Trophoblast cell (in vitro differentiated cells and primary cell): ENCODE data around the gene MFSD6.

ENCODE experiments used
- DNase-seq, 2 donors: peaks; one replicate each; pipeline ENCODE4 v3.0.0-alpha.2; 2016
- H2AFZ ChIP-seq: 2 replicates; pipeline ENCODE4 v1.6.1; 2013; ENCODE audit warnings: low read length, moderate library complexity, mild to moderate bottlenecking; ENCODE audit not compliant: insufficient read depth, poor library complexity
- H2AK5ac ChIP-seq: 2 replicates; pipeline ENCODE4 v1.6.1; 2013; ENCODE audit warnings: mild to moderate bottlenecking, low read length
- H2BK120ac ChIP-seq: 2 replicates; pipeline ENCODE4 v1.6.1; 2013; ENCODE audit warnings: low read length, mild to moderate bottlenecking, moderate library complexity; ENCODE audit not compliant: insufficient read depth, poor library complexity
- H2BK12ac ChIP-seq: 2 replicates; pipeline ENCODE4 v1.6.1; 2013; ENCODE audit warnings: mild to moderate bottlenecking, low read length, moderate library complexity
- H2BK5ac ChIP-seq: 2 replicates; pipeline ENCODE4 v1.6.1; 2013; ENCODE audit warnings: low read length, low read depth, moderate library complexity, mild to moderate bottlenecking; ENCODE audit not compliant: poor library complexity
- H3K14ac ChIP-seq: 2 replicates; pipeline ENCODE4 v1.6.1; 2013; ENCODE audit warnings: mild to moderate bottlenecking, low read length
- H3K18ac ChIP-seq: 2 replicates; pipeline ENCODE4 v1.6.1; 2013; ENCODE audit warnings: mild to moderate bottlenecking, low read length
- H3K23ac ChIP-seq: 2 replicates; pipeline ENCODE4 v1.6.1; 2013; ENCODE audit warnings: low read length
- H3K27ac ChIP-seq: 2 replicates; pipeline ENCODE4 v1.5.1; 2013; ENCODE audit warnings: low read depth, mild to moderate bottlenecking, inconsistent platforms, low read length, moderate library complexity
- H3K27me3 ChIP-seq: 2 replicates; pipeline ENCODE4 v1.6.1; 2013; ENCODE audit warnings: inconsistent platforms, mild to moderate bottlenecking, low read length, moderate library complexity; ENCODE audit not compliant: insufficient read depth
- H3K36me3 ChIP-seq, 2 experiments: 1 replicate in 1 of 2; 2 replicates in 1 of 2; pipeline ENCODE4 v1.6.1; 2013; ENCODE audit warnings: low read length in 2 of 2, mild to moderate bottlenecking in 2 of 2, moderate library complexity in 1 of 2; ENCODE audit not compliant: insufficient read depth in 2 of 2, control insufficient read depth in 1 of 2
- H3K4ac ChIP-seq: 2 replicates; pipeline ENCODE4 v1.6.1; 2013; ENCODE audit warnings: low read depth, mild to moderate bottlenecking, low read length, moderate library complexity
- H3K4me1 ChIP-seq, 2 experiments: 1 replicate in 1 of 2; 2 replicates in 1 of 2; pipeline ENCODE4 v1.6.1; 2013; ENCODE audit warnings: low read length in 2 of 2, mild to moderate bottlenecking in 2 of 2, moderate library complexity in 1 of 2; ENCODE audit not compliant: insufficient read depth in 2 of 2, control insufficient read depth in 1 of 2
- H3K4me2 ChIP-seq: 2 replicates; pipeline ENCODE4 v1.6.1; 2013; ENCODE audit warnings: inconsistent platforms, mild to moderate bottlenecking, low read length, moderate library complexity
- H3K4me3 ChIP-seq: 2 replicates; pipeline ENCODE4 v1.5.1; 2013; ENCODE audit warnings: mild to moderate bottlenecking, low read depth, low read length, inconsistent platforms
- H3K79me1 ChIP-seq: one replicate; pipeline ENCODE4 v1.6.1; 2013; ENCODE audit warnings: low read length
- H3K79me2 ChIP-seq: 2 replicates; pipeline ENCODE4 v1.6.1; 2013; ENCODE audit warnings: low read length, mild to moderate bottlenecking; ENCODE audit not compliant: control insufficient read depth, insufficient read depth, poor library complexity
- H3K9ac ChIP-seq: 2 replicates; pipeline ENCODE4 v1.6.1; 2013; ENCODE audit warnings: mild to moderate bottlenecking, low read length
- H3K9me3 ChIP-seq: 2 replicates; pipeline ENCODE4 v1.6.1; 2013; ENCODE audit warnings: low read depth, mild to moderate bottlenecking, control low read depth, inconsistent platforms, low read length; ENCODE audit not compliant: insufficient read depth
- H4K12ac ChIP-seq: 2 replicates; pipeline ENCODE4 v1.6.1; 2013; ENCODE audit warnings: low read depth, mild to moderate bottlenecking, low read length, moderate library complexity
- H4K8ac ChIP-seq: 2 replicates; pipeline ENCODE4 v1.6.1; 2013; ENCODE audit warnings: low read depth, mild to moderate bottlenecking, low read length, moderate library complexity
- H4K91ac ChIP-seq: one replicate; pipeline ENCODE4 v1.6.1; 2013; ENCODE audit warnings: low read depth, mild to moderate bottlenecking, low read length, moderate library complexity
- WGBS: extraction: QIAGEN DNeasy Blood & Tissue Kit; methylation state at CpG from one replicate; pipeline ENCODE4 v1.1.7; 2013; ENCODE audit warnings: missing lambda C conversion rate; ENCODE audit not compliant: insufficient read length, insufficient coverage; ENCODE audit errors: extremely low coverage; 5-methylcytosine and 5-hydroxymethylcytosine counted together

Gene MFSD6

DNA sequence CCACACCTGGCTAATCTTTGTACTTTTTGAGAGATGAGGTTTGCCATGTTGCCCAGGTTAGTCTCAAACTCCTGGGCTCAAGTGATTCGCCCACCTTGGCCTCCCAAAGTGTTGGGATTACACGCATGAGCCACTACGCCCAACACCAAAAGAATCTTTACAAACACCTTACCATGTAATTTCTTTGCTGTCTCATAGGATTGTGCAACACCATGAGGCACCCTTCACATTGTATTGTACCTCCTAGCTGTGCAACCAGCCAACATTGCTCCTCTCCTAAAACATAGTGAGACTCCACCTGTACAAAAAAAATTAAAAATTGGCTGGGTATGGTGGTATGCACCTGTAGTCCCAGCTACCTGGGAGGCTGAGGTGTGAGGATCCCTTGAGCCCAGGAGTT is 3.1 kb upstream of the MFSD6 start:
- H4K12ac ChIP-seq = no peak overlapping the region
- no peak overlapping the region for H2BK5ac ChIP-seq
- no CpG with 5 or more reads among the region's 3 CpGs for WGBS
- H3K36me3 ChIP-seq = no peaks in the 10 kb centered on the region
- H3K18ac ChIP-seq = no peak overlapping the region
- peaks cover 0 to 2% of the 10 kb centered on the region in 2 experiments for H3K4me1 ChIP-seq
- no peak overlapping the region for H4K91ac ChIP-seq
- no peak overlapping the region for H2AK5ac ChIP-seq
- H3K4me3 ChIP-seq = no peak overlapping the region
- no peak overlapping the region for H4K8ac ChIP-seq
- H3K4me2 ChIP-seq = no peak overlapping the region
- H3K27ac ChIP-seq = no peak overlapping the region
- no peak overlapping the region for H3K23ac ChIP-seq
- no peak overlapping the region for H2AFZ ChIP-seq
- H3K79me2 ChIP-seq = peaks cover 2% of the 10 kb centered on the region
- no peaks in the 10 kb centered on the region for H3K79me1 ChIP-seq
- DNase-seq = peak in 1 of 2 donors; percentile 32
- H2BK12ac ChIP-seq = no peak overlapping the region
- H2BK120ac ChIP-seq = no peak overlapping the region
- H3K4ac ChIP-seq = no peak overlapping the region
- no peak overlapping the region for H3K14ac ChIP-seq
- peaks cover 21% of the 10 kb centered on the region for H3K27me3 ChIP-seq
- H3K9ac ChIP-seq = no peak overlapping the region
- no peaks in the 10 kb centered on the region for H3K9me3 ChIP-seq

DNA sequence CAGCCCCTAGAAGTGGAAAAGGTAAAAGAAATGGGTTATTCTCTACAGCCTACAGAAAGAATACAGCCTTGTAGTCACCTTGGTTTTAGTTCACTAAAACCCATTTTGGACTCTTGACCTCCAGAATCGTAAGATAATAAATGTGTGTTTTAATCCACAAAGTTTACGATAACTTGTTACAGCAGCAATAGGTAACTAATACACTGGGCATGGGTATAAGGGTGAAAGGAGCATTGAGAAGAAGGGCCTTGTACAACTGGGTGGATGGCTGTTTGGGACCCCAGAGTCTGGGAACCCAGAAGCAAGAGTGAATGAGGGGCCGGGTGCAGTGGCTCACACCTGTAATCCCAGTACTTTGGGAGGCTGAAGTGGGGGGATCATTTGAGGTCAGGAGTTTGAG is 2.2 kb upstream of the MFSD6 start:
- Histone ChIP-seq H3K18ac (no peak overlapping the region), H3K27ac (no peak overlapping the region), H2BK120ac (no peak overlapping the region), H4K8ac (no peak overlapping the region), H2AK5ac (no peak overlapping the region), H2BK5ac (no peak overlapping the region), H4K91ac (no peak overlapping the region), H3K79me1 (no peaks in the 10 kb centered on the region), H3K9ac (no peak overlapping the region), H3K14ac (no peak overlapping the region), H2BK12ac (no peak overlapping the region), H3K4me2 (no peak overlapping the region), H3K79me2 (peaks cover 2% of the 10 kb centered on the region), H3K27me3 (peaks cover 21% of the 10 kb centered on the region), H3K4ac (no peak overlapping the region), H2AFZ (no peak overlapping the region), H4K12ac (no peak overlapping the region), H3K4me3 (no peak overlapping the region), H3K23ac (no peak overlapping the region), H3K4me1 (peaks cover 0 to 2% of the 10 kb centered on the region in 2 experiments), H3K9me3 (no peaks in the 10 kb centered on the region), H3K36me3 (no peaks in the 10 kb centered on the region)
- DNase-seq = no peak
- no CpG with 5 or more reads among the region's 3 CpGs for WGBS

GRCh38 chr2:190406805-190407204 is 1.4 kb upstream of the MFSD6 start:
- no CpG with 5 or more reads among the region's 4 CpGs for WGBS
- no peak overlapping the region for H3K18ac ChIP-seq
- no peak overlapping the region for H3K23ac ChIP-seq

GRCh38 chr2:190407246-190407661 is 901 bp upstream of the MFSD6 start:
- Histone ChIP-seq H2AK5ac (no peak overlapping the region), H3K23ac (no peak overlapping the region), H3K27ac (no peak overlapping the region), H2BK120ac (no peak overlapping the region), H3K9me3 (no peaks in the 10 kb centered on the region), H2BK12ac (no peak overlapping the region), H2AFZ (no peak overlapping the region), H4K12ac (no peak overlapping the region), H3K79me1 (no peaks in the 10 kb centered on the region), H3K4me1 (peaks cover 0 to 2% of the 10 kb centered on the region in 2 experiments), H3K18ac (no peak overlapping the region), H4K91ac (no peak overlapping the region), H3K27me3 (peaks cover 21% of the 10 kb centered on the region), H3K9ac (no peak overlapping the region), H3K4me2 (peak overlapping the region; percentile 91), H3K79me2 (peaks cover 2% of the 10 kb centered on the region), H3K4ac (no peak overlapping the region), H3K36me3 (no peaks in the 10 kb centered on the region), H3K14ac (no peak overlapping the region), H2BK5ac (no peak overlapping the region), H3K4me3 (no peak overlapping the region), H4K8ac (no peak overlapping the region)
- DNase-seq = no peak
- WGBS = no CpG with 5 or more reads among the region's 11 CpGs

More at GRCh38 chr2:190406805-190407204, 1.4 kb upstream of the MFSD6 start:
- Histone ChIP-seq H3K27ac (no peak overlapping the region), H3K9me3 (no peaks in the 10 kb centered on the region), H3K36me3 (no peaks in the 10 kb centered on the region), H4K12ac (no peak overlapping the region), H4K8ac (no peak overlapping the region), H2BK120ac (no peak overlapping the region), H3K14ac (no peak overlapping the region), H3K79me1 (no peaks in the 10 kb centered on the region), H3K4me1 (peaks cover 0 to 2% of the 10 kb centered on the region in 2 experiments), H3K4ac (no peak overlapping the region), H2BK12ac (no peak overlapping the region), H3K27me3 (peaks cover 21% of the 10 kb centered on the region), H2AFZ (no peak overlapping the region), H3K4me3 (no peak overlapping the region), H3K9ac (no peak overlapping the region), H2BK5ac (no peak overlapping the region), H2AK5ac (no peak overlapping the region), H3K79me2 (peaks cover 2% of the 10 kb centered on the region), H3K4me2 (no peak overlapping the region), H4K91ac (no peak overlapping the region)
- no peak for DNase-seq
